ENCODE measurements around the gene KRTAP9-7.

KRTAP9-7 gene

GRCh38 chr17:41271858-41272257 lies 3.6 kb upstream of the KRTAP9-7 start:
- no peak for DNase-seq (ENCODE audit: low read depth)

DNA sequence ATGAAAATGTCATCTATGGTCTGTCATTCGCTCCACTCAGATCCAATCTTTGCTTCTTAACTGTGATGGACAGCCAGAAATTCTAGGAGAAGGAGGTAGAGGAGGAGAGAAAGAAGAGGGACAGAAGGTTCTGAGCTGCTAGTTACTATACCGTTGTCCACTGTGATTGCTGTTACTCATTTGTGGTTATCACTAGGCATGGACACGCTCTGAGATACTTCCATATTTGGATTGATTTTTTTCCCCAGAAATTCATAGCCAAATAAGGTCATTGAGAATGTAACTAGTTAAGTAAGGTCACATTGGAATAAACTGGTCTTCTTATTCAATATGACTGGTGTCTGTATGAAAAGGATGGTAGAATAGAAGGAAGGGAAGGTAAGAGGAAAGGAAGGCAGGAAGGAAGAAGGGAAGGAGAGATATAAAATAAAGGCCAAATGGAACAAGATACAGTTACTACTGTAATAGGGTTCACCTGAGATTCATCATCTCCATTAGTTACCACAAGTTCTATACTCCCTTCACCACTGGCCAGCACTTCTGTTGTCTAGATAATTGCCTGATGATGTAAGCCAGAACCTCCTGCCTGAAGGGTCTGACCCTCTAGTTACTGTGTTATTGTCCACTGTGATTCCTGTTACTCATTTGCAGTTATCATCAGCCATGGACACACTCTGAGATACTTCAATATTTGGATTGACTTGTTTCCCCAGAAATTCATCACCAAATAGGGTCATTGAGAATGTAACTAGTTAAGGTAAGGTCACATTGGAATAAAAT lies 2.9 kb downstream of the KRTAP9-7 start:
- peak; percentile 0 for DNase-seq (ENCODE audit: low read depth)

DNA sequence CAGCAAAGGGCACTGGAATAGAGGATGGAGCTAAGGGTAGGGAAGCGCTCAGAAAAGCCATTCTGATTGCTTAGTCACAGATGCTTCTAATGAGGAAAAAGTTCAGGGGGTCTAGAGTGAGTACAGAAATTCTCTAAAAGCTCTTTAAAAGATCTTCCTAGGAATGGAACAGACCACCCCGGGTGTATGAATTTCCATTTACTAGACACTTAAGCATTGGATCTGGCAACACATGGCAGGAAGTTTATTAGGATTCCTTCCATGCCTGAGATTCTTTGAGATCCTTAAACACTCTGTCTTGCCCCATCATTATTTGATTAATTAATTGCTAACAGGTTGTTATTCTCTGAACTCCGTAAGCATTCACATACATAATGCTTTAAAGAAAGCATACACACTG lies 8.5 kb downstream of the KRTAP9-7 start:
- peak; percentile 75 for DNase-seq (ENCODE audit: low read depth)

DNA sequence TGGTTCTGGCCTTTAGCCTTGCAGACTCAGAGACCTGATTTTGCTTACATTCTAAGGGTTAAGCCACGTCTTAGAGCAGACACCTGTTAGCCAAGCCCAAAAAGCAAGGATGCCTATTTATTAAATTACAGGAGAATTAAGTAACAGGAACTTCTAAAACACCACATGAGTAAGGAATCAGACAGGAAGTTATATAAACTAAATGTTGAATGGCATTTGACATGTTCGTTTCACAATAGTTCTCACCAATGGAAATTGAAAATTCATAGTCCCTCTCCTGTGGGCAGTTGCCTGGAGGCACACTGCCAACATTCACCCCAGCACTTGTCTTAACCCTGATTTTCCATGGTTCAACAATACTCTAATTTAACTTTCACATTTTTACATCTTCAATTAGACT lies 9.0 kb downstream of the KRTAP9-7 start:
- peak; percentile 0 for DNase-seq (ENCODE audit: low read depth)

GRCh38 chr17:41287050-41287449 lies 11.6 kb downstream of the KRTAP9-7 start:
- no peak for DNase-seq (ENCODE audit: low read depth)

DNA sequence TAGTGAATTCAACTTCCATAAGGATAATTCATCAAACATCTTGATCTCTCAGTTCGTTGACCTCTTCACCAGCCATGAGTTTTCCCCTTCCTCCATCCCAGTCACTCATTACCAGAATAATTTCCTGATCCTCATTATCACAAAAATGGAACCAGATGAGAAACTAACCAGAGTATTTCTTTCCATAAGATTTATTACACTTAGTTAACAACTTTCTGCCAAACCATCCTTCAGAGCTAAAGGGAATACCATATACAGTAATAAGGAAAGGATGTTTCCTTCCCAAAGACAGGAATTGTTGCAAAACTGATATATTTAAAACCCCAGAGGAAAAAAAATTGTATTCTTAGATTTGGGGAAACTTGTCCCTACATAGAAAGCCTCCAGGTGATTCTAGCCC lies 18.5 kb downstream of the KRTAP9-7 start:
- no peak for DNase-seq (ENCODE audit: low read depth)

DNA sequence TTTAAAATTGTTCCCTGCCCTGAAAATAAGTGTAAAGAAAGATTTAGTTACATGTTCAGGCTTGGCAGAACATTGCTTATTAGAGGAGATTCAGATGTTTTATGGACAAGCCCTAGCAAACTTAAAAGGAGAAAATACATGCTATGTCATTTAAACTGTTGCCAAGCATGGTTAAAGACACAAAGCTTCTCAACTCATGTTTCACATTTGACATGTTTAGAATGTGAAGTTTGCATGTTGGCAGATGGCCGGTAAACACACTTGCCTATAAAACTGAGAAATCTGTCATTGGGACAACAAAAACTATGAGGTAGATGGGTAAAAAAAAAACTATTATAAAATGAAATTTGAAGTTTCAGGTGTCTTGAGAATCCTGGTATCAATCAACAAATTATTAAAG lies 21.3 kb downstream of the KRTAP9-7 start:
- DNase-seq (ENCODE audit: low read depth): no peak

DNA sequence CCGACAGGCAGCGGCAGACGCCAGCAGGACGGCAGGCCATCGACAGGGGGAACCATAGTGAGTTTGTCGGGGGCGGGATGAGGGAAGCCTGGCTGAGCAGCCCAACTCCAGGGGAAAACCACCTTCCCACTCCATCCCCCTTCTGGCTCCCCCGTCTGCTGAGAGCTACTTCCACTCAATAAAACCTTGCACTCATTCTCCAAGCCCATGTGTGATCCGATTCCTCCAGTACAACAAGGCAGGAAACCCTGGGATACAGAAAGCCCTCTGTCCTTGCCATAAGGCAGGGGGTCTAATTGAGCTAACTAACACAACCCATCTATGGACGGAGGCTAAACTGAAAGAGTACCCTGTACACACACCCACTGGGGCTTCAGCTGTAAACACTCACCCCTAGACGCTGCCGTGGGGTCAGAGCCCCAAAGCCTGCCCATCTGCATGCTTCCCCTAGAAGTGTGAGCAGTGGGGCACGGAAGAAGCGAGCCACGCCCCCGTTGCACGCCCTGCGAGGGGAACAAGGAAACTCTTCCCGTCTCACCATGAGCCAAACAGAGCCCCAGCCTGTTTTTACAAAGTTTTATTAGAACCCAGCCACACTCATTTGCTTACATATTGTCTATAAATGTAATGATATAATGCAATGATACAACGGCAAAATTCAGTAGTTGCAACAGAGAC lies 23.1 kb downstream of the KRTAP9-7 start:
- no peak for DNase-seq (ENCODE audit: low read depth)

GRCh38 chr17:41301204-41301790 lies 25.8 kb downstream of the KRTAP9-7 start:
- no peak for DNase-seq (ENCODE audit: low read depth)

GRCh38 chr17:41301916-41302901 lies 26.7 kb downstream of the KRTAP9-7 start, which contains the start of gene KRTAP29-1:
KRTAP29-1 (minus strand) TSS chr17:41302851; CDS start chr17:41302851, 0 bp downstream.
- DNase-seq (ENCODE audit: low read depth): peak; percentile 17

- DNase-seq (ENCODE audit: low read depth): no peak
Measured at GRCh38 chr17:41302981-41303380, 27.5 kb downstream of the KRTAP9-7 start.

DNA sequence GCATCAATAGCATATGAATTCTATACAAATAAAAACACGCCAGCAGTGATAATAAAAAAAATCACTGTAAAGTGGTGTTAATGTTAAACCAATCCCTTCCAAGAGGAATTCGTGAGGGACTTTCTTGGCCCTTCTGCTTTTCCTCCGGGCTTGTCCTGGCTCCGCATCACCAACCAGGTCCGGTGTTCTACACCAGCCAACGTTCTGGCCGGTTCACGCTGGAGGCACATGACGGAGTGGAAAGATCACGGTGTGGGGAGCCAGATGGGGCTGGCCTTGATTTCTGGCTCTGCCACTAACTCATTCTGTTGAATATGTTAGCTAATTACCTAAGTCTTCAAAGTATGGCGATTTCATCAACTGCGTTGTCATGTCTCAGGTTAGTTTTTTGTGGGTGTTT lies 28.6 kb downstream of the KRTAP9-7 start:
- no peak for DNase-seq (ENCODE audit: low read depth)

GRCh38 chr17:41307647-41308046 lies 32.1 kb downstream of the KRTAP9-7 start:
- DNase-seq (ENCODE audit: low read depth): peak; percentile 89

DNA sequence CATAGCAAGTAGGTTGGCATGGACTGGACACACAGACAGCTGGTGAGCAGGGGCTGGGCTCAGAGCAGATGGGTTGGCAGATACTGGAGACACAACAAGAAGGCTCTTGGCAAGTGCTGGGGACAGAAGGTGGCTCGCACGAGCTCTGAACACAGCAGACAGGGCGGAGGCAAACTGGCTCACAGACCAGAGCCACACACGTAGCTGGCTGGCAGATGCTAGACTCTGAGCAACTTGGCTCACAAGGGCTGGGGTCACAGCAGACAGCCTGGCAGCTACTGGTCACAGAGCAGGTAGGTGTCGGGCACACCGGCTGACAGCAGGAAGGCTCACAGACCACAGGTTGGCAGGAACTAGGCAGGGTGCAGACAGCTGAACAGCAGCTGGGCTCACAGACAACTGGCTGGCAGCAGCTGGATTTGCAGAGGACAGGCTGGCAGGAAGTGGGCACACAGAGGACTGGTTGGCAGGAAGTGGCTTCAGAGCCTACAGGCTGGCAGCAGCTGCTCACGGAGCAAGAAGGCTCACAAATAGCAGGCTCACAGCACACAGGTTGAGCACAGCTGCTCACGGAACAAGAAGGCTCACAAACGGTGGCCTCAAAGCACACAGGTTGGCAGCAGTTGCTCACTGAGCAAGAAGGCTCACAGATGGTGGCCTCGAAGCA lies 32.9 kb downstream of the KRTAP9-7 start:
- DNase-seq (ENCODE audit: low read depth): peak; percentile 24

- DNase-seq (ENCODE audit: low read depth): no peak
Measured at GRCh38 chr17:41308918-41309359, 33.4 kb downstream of the KRTAP9-7 start, which contains the start of gene KRTAP16-1. KRTAP16-1 (minus strand) TSS chr17:41309309; CDS start chr17:41309253, 56 bp downstream.

- no peak for DNase-seq (ENCODE audit: low read depth)
Measured at GRCh38 chr17:41311111-41311510, 35.6 kb downstream of the KRTAP9-7 start.

DNA sequence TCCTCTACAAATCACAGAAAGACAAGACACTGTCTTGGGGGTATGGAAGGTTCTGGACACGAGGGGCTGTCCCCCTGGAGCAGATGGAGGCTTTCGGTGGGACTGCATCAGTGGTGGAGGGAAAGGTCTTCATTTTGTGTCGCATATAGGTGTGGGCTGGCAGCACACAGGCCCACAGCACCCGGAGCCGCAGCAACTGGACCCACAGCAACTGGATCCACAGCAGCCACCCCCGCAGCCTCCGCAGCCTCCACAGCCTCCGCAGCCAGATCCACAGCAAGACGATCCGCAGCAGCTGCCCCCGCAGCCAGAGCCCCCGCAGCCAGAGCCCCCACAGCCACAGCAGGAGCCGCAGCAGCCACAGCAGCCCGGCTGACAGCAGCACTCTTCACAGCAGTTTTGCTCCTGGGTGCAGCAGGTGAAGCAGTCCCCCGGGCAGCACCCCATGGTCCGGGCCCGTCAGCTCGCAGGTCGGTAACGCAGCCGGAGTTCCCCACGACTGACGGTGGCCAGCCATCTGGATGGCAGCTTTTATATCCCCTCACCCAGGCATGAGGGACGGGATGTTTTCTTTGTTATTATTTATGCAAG lies 39.8 kb downstream of the KRTAP9-7 start, which contains the start of gene KRTAP17-1:
TSS of gene KRTAP17-1 (minus strand) at position 507 of the 591 bp plus-strand sequence. CDS start at position 447, 60 bp downstream.
- DNase-seq (ENCODE audit: low read depth): no peak

- DNase-seq (ENCODE audit: low read depth): no peak
Measured at GRCh38 chr17:41315814-41316445, 40.4 kb downstream of the KRTAP9-7 start.

- no peak for DNase-seq (ENCODE audit: low read depth)
Measured at GRCh38 chr17:41318231-41318630, 42.7 kb downstream of the KRTAP9-7 start.

Measured in fibroblast of gingiva (primary cell).